ENCODE measurements around the gene ALG14.

ALG14 gene

GRCh38 chr1:95034506-95034905, 38.2 kb downstream of the ALG14 start:
- no peak for DNase-seq (ENCODE audit: extremely low read depth, low read depth)
- no peak for TF ChIP-seq CTCF (IDR thresholded peaks at IDR 0.05; ENCODE audit: low read depth, low read length, missing control alignments)
- H3K4me3 ChIP-seq (replicated peaks; ENCODE audit: low read depth, low read length) = no peak overlapping the region

- H3K4me3 ChIP-seq (replicated peaks; ENCODE audit: low read depth, low read length) = no peak overlapping the region
- DNase-seq (ENCODE audit: extremely low read depth, low read depth) = no peak
- no peak for TF ChIP-seq CTCF (IDR thresholded peaks at IDR 0.05; ENCODE audit: low read depth, low read length, missing control alignments)
Observed at GRCh38 chr1:95033843-95034242, 38.9 kb downstream of the ALG14 start.

GRCh38 chr1:95029532-95029931, 43.2 kb downstream of the ALG14 start:
- H3K4me3 ChIP-seq (replicated peaks; ENCODE audit: low read depth, low read length) = no peak overlapping the region
- no peak for DNase-seq (ENCODE audit: extremely low read depth, low read depth)
- TF ChIP-seq CTCF (IDR thresholded peaks at IDR 0.05; ENCODE audit: low read depth, low read length, missing control alignments) = no peak

GRCh38 chr1:95028954-95029353, 43.8 kb downstream of the ALG14 start:
- TF ChIP-seq CTCF (IDR thresholded peaks at IDR 0.05; ENCODE audit: low read depth, low read length, missing control alignments) = no peak
- H3K4me3 ChIP-seq (replicated peaks; ENCODE audit: low read depth, low read length) = no peak overlapping the region
- no peak for DNase-seq (ENCODE audit: extremely low read depth, low read depth)

- TF ChIP-seq CTCF (IDR thresholded peaks at IDR 0.05; ENCODE audit: low read depth, low read length, missing control alignments) = no peak
- no peak overlapping the region for H3K4me3 ChIP-seq (replicated peaks; ENCODE audit: low read depth, low read length)
Observed at GRCh38 chr1:95027046-95027445, 45.7 kb downstream of the ALG14 start.

GRCh38 chr1:95023399-95024043, 49.2 kb downstream of the ALG14 start:
- no peak overlapping the region for H3K4me3 ChIP-seq (replicated peaks; ENCODE audit: low read depth, low read length)
- no peak for TF ChIP-seq CTCF (IDR thresholded peaks at IDR 0.05; ENCODE audit: low read depth, low read length, missing control alignments)
- no peak for DNase-seq (ENCODE audit: extremely low read depth, low read depth)

More at GRCh38 chr1:95027046-95027445, 45.7 kb downstream of the ALG14 start:
- no peak for DNase-seq (ENCODE audit: extremely low read depth, low read depth)

- DNase-seq (ENCODE audit: extremely low read depth, low read depth) = no peak
- no peak overlapping the region for H3K4me3 ChIP-seq (replicated peaks; ENCODE audit: low read depth, low read length)
- no peak for TF ChIP-seq CTCF (IDR thresholded peaks at IDR 0.05; ENCODE audit: low read depth, low read length, missing control alignments)
Observed at GRCh38 chr1:95022644-95022926, 50.2 kb downstream of the ALG14 start.

Measured in HFF-Myc (cell line).